ENCODE measurements around the gene EYS. TPM values are rescaled to one million over a fixed set of nuclear protein-coding genes. Genes with fewer than 3 reads are reported as not detected.

EYS gene
- total and polyA plus RNA-seq, 7 donors, result 0.07 to 0.46 TPM; not detected in 5

DNA sequence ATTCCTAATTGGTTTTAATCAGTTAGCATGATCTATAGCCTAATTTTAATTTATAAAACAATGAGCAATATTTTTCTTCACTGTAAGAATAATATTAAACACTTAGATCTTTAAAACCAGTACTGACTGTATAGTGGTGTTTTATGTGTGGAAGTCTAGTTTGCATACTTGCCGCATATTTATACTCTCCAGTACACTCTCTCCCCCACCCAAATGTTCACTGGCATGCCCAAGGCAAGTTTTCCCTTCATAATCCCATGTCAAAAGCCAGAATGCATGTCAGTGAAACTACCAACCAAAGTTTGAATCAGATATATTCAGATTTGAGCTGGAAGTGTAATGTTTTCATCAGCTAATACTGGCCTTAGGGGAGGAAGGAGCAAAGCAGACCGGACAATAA is 1565.3 kb downstream of the EYS start:
- TF ChIP-seq POLR2AphosphoS5 (IDR thresholded peaks at IDR 0.05) (no peak), EP300 (IDR thresholded peaks at IDR 0.05) (no peak), POLR2A (IDR thresholded peaks at IDR 0.05) (no peak)
- TF ChIP-seq, protein P1, sequence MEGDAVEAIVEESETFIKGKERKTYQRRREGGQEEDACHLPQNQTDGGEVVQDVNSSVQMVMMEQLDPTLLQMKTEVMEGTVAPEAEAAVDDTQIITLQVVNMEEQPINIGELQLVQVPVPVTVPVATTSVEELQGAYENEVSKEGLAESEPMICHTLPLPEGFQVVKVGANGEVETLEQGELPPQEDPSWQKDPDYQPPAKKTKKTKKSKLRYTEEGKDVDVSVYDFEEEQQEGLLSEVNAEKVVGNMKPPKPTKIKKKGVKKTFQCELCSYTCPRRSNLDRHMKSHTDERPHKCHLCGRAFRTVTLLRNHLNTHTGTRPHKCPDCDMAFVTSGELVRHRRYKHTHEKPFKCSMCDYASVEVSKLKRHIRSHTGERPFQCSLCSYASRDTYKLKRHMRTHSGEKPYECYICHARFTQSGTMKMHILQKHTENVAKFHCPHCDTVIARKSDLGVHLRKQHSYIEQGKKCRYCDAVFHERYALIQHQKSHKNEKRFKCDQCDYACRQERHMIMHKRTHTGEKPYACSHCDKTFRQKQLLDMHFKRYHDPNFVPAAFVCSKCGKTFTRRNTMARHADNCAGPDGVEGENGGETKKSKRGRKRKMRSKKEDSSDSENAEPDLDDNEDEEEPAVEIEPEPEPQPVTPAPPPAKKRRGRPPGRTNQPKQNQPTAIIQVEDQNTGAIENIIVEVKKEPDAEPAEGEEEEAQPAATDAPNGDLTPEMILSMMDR (IDR thresholded peaks at IDR 0.05), result no peak
- Histone ChIP-seq H3K4me3 (no peak overlapping the region), H3K36me3 (no peaks in the 10 kb centered on the region), H3K27me3 (no peaks in the 10 kb centered on the region), H3K27ac (no peak overlapping the region), H3K4me1 (peaks cover 0 to 5% (median 0%) of the 10 kb centered on the region in 4 donors), H3K9me3 (no peaks in the 10 kb centered on the region)
- 89 to 96% methylated on average over 2 of the region's 2 CpGs for WGBS, 2 donors
- intact Hi-C loops (cut with DNase I), result no loop called here
- DNase-seq, result no peak

DNA sequence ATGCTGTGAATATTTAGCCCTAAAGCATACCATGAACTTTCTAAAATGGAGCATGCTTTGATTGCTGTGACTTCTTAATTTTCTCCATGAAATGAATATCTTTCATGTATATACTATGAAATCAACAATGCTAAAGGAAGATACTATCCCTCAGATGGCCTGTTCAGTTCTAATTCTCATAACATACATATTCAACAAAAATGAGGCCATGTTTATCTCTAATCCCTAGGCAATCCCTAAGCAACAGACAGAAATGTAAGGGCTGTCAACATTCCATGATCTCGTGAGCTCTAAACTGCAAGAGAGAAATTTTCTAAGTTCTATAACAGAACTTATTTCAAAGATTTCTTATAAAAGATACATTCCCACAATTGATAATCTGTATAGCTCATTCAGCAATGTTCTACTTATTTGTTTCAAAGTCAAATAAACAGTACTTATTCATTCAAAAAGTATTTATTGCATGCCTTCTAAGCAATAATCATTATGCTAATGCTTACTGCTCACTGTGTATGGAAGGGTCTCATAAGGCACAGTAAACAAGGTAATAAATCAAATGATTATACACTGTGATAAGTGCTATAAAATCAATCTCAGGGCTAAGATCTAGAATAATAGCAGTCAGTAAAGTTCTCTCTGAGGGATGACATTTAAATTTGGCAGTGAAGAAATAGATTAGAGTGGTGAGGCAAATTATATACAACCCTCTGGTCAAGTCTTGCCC is 1578.6 kb downstream of the EYS start:
- Histone ChIP-seq H3K9me3 (no peaks in the 10 kb centered on the region), H3K27ac (no peak overlapping the region), H3K4me3 (no peak overlapping the region), H3K27me3 (no peaks in the 10 kb centered on the region), H3K36me3 (no peaks in the 10 kb centered on the region), H3K4me1 (peaks cover 0 to 10% (median 0%) of the 10 kb centered on the region in 4 donors)
- 82 to 83% methylated on average over 1 of the region's 1 CpG for WGBS, 2 donors
- intact Hi-C loops (cut with DNase I), result no loop called here
- TF ChIP-seq, protein P1 (IDR thresholded peaks at IDR 0.05), result no peak
- no peak for TF ChIP-seq POLR2AphosphoS5 (IDR thresholded peaks at IDR 0.05)
- TF ChIP-seq POLR2A (IDR thresholded peaks at IDR 0.05), result no peak
- no peak for TF ChIP-seq EP300 (IDR thresholded peaks at IDR 0.05)
- no peak for DNase-seq

DNA sequence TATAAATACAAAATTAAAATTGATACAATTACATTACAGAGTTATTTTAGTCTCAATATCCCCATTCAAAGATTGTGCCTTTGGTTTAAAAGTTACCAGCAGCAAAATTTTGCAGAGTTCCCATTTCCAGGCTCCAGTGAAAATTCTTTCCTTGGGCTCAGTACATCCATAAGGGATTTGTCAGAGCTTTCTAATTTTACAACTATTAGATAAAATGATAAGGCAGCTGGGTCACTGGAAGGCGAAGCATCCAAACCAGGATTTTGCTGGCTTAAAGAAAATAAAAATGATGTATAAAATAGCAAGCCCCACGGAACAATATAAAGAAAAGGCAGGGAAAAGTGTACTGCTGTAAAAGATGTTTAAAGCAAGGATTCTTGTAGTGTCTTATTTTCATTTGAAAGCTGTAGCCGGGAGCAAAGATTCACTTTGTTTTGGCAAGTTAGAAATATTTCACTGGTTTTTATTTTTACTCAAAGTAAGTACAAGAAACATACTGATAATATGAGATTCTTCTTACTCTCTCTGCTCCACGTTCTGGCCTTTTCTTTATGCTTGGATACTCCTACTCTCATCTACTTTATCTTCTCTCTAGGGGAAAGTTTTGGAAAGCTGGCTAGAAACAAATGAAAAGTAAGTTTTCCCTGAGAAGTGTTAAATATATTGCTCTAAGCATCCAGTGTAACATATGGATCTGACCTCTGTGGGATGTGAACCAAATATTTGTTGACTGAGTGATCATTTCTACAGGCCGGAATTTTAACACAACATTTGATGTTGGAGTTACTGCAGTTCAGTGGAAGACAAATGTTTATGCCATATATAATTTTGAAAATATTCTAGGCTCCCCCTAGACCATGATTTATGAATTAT is 1583.0 kb downstream of the EYS start:
- 73 to 79% methylated on average over 5 of the region's 5 CpGs for WGBS, 2 donors
- Histone ChIP-seq H3K36me3 (no peaks in the 10 kb centered on the region), H3K4me3 (no peak overlapping the region), H3K27me3 (no peaks in the 10 kb centered on the region), H3K9me3 (no peaks in the 10 kb centered on the region), H3K4me1 (peaks cover 0 to 16% (median 0%) of the 10 kb centered on the region in 4 donors), H3K27ac (no peak overlapping the region)
- TF ChIP-seq POLR2AphosphoS5 (IDR thresholded peaks at IDR 0.05), result no peak
- no peak for TF ChIP-seq POLR2A (IDR thresholded peaks at IDR 0.05)
- TF ChIP-seq, protein P1 (IDR thresholded peaks at IDR 0.05), result no peak
- TF ChIP-seq EP300 (IDR thresholded peaks at IDR 0.05), result no peak
- DNase-seq, result no peak
- intact Hi-C loops (cut with DNase I), result no loop called here

DNA sequence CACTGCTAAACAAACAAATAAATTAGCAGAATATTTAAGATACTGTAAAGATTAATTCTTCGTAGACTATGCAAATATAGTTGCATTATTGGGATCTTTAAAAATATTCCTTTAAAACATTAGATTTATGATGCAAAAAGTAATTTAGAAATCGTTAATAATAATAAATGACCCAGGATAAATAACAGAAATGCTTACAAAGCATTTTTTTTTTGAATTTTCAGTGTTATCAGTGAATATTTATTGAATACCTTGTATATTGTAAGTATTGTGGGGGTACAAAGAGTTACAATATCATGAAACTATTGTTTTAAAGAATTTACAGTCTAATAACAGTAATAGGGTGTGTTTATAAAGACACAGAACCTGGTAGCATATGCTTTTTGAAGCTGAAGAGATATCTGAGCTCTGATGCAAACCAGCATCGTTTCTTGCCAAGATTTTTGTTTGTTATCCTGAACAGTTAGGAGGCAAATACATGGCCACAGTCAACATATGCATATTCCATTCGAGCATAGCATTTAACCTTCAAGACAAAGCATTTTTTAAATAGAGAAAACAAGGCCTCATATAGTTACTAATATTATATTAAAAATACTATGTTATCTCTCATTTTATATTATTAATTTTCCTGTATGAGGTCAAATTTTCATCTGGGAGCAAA is 1584.2 kb downstream of the EYS start:
- DNase-seq, result no peak
- Histone ChIP-seq H3K4me3 (no peak overlapping the region), H3K4me1 (peaks cover 0 to 16% (median 0%) of the 10 kb centered on the region in 4 donors), H3K36me3 (no peaks in the 10 kb centered on the region), H3K9me3 (no peaks in the 10 kb centered on the region), H3K27me3 (no peaks in the 10 kb centered on the region), H3K27ac (no peak overlapping the region)
- TF ChIP-seq POLR2AphosphoS5 (IDR thresholded peaks at IDR 0.05) (no peak), EP300 (IDR thresholded peaks at IDR 0.05) (no peak)
- TF ChIP-seq, protein P1 (IDR thresholded peaks at IDR 0.05), result no peak
- intact Hi-C loops (cut with DNase I), result no loop called here
- 62 to 74% methylated on average over 4 of the region's 4 CpGs for WGBS, 2 donors
